Left lung (tissue), 10 donors: ENCODE results near the gene NRG3. TPM values are rescaled to one million over a fixed set of nuclear protein-coding genes. Genes with fewer than 3 reads are reported as not detected.

Experiments used
- ATAC-seq: fragments of 200-7000 bp; cut with Tn5 transposase; one replicate; pipeline ENCODE4 v1.9.1; 2020; ENCODE audit warnings: moderate library complexity
- DNase-seq, 4 donors: peaks; one replicate each; pipeline ENCODE4 v3.0.0-alpha.2; 2013 to 2020
- H3K27ac ChIP-seq, 2 donors: fragments of 200-600 bp; sonication (generic) in 1 of 2; one replicate each; pipeline versions ENCODE4 v1.5.0 to v1.8.0; 2020 to 2021
- H3K27me3 ChIP-seq, 2 donors: fragments of 200-600 bp; sonication (generic) in 1 of 2; one replicate each; pipeline versions ENCODE4 v1.5.0 to v1.8.0; 2020 to 2021
- H3K36me3 ChIP-seq, 2 donors: fragments of 200-600 bp; sonication (generic) in 1 of 2; one replicate each; pipeline versions ENCODE4 v1.5.0 to v1.8.0; 2020 to 2021
- H3K4me1 ChIP-seq, 2 donors: fragments of 200-600 bp; one replicate each; pipeline ENCODE4 v1.8.0; 2021
- H3K4me3 ChIP-seq, 2 donors: fragments of 200-600 bp; sonication (generic) in 1 of 2; one replicate each; pipeline versions ENCODE4 v1.5.0 to v1.8.0; 2020 to 2021; ENCODE audit warnings: mild to moderate bottlenecking in 1 of 2
- H3K9me3 ChIP-seq, 2 donors: fragments of 200-600 bp; sonication (generic) in 1 of 2; one replicate each; pipeline versions ENCODE4 v1.5.0 to v1.8.0; 2020 to 2021
- intact Hi-C, 2 donors: fragments of 100-400 bp; cut with DNase I; formaldehyde crosslinking; loops; one replicate each; pipeline versions ENCODE4 v1.11.2 to v1.14.2; 2022
- polyA plus RNA-seq, 6 donors: library from polyadenylated mRNA; unstranded; fragments of 120-200 nt; gene quantifications; one replicate each; pipeline ENCODE4 v1.2.1, GENCODE V29; 2013; ENCODE audit not compliant: insufficient read length in 6 of 6
- total RNA-seq, 2 donors: library from RNA; stranded (reverse); fragmentation: NEBNext Ultra II Directional; extraction: Animal tissue kit (Norgen Biotek cat#: 25700); gene quantifications; one replicate each; pipeline ENCODE4 v1.2.1, GENCODE V29; 2021
- TF ChIP-seq, protein P1 (sequence below), 2 donors: fragments of 200-600 bp; sonication (generic) in 1 of 2; IDR thresholded peaks; one replicate each; pipeline versions ENCODE4 v1.5.0 to v1.8.0; 2021; ENCODE audit warnings: antibody characterized with exemption in 2 of 2
- donor health status: DM: no; HTN: yes; CAD: no.
- donor health status: DM: no; HTN: no; CAD: no.

NRG3 gene
- total and polyA plus RNA-seq, 8 donors = 1.0 to 1.7 (median 1.1) TPM

DNA sequence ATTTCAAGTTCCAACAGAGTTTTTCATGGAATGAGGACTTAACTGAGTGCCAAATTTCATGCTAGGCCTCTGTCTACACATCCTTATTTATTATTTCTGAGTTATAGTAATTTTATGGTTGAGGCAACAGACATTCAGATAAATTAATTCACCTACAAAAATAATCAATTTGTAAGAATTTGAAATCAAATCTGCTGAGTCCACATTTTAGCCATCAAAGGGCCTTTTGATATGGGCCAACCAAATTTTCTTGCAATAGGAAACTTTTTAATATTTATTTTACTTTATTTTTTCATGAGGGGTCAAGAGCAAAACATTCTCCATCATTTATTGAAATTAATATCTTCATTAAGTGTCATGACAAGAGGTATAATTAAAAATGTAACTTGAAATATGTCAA is 875.5 kb downstream of the NRG3 start:
- Histone ChIP-seq H3K4me3 (no peak overlapping the region), H3K9me3 (no peaks in the 10 kb centered on the region), H3K4me1 (no peaks in the 10 kb centered on the region), H3K27me3 (no peaks in the 10 kb centered on the region), H3K27ac (no peak overlapping the region), H3K36me3 (no peaks in the 10 kb centered on the region)
- DNase-seq (no peak), ATAC-seq (no peak)
- TF ChIP-seq, protein P1, sequence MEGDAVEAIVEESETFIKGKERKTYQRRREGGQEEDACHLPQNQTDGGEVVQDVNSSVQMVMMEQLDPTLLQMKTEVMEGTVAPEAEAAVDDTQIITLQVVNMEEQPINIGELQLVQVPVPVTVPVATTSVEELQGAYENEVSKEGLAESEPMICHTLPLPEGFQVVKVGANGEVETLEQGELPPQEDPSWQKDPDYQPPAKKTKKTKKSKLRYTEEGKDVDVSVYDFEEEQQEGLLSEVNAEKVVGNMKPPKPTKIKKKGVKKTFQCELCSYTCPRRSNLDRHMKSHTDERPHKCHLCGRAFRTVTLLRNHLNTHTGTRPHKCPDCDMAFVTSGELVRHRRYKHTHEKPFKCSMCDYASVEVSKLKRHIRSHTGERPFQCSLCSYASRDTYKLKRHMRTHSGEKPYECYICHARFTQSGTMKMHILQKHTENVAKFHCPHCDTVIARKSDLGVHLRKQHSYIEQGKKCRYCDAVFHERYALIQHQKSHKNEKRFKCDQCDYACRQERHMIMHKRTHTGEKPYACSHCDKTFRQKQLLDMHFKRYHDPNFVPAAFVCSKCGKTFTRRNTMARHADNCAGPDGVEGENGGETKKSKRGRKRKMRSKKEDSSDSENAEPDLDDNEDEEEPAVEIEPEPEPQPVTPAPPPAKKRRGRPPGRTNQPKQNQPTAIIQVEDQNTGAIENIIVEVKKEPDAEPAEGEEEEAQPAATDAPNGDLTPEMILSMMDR (IDR thresholded peaks at IDR 0.05) = no peak
- intact Hi-C loops = no loop called here

DNA sequence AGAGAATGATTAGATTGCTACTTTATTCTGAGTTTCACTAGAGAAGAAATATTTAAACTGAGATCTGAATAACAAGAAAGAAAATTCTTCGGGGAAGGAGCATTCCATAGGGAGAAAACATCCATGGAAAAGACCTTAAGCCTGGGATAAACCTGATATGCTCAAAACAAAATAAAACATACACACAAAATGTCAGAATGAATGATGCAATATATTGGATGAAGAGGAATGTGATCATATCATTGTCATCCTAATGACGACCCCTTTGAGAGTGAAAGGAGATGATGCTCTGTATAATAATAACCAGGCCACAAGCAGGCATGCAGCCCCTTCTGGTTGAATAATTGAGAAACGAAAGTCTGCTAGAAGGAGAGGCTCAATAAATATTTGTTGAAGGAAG is 882.4 kb downstream of the NRG3 start:
- intact Hi-C loops = no loop called here

DNA sequence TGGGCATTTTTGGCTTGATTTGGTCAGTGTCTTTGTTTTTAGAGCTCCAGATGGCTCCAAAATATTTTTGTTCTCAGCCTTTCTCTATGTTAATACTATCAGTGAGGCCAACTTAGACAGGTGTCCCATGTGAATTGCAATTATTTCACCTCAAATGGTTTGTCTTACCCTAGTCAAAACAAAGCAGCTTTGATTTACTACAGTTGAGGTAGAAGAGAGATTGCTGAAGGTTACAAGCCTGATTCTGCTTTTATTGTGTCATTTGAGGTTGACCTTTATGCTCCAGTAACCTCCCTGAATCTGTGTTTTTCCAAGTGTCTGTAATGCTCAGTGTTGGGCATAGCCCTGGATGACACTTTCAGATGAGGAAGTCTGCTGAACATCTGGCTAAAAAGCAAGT is 882.9 kb downstream of the NRG3 start:
- TF ChIP-seq, protein P1 (IDR thresholded peaks at IDR 0.05) = no peak
- Histone ChIP-seq H3K36me3 (no peaks in the 10 kb centered on the region), H3K27me3 (no peaks in the 10 kb centered on the region), H3K4me3 (no peak overlapping the region), H3K27ac (no peak overlapping the region), H3K9me3 (no peaks in the 10 kb centered on the region), H3K4me1 (no peaks in the 10 kb centered on the region)
- ATAC-seq = no peak
- intact Hi-C loops = no loop called here
- no peak for DNase-seq

More for the DNA sequence above, 882.4 kb downstream of the NRG3 start:
- DNase-seq = no peak
- Histone ChIP-seq H3K36me3 (no peaks in the 10 kb centered on the region), H3K27me3 (no peaks in the 10 kb centered on the region), H3K9me3 (no peaks in the 10 kb centered on the region), H3K27ac (no peak overlapping the region), H3K4me3 (no peak overlapping the region), H3K4me1 (no peaks in the 10 kb centered on the region)
- TF ChIP-seq, protein P1 (IDR thresholded peaks at IDR 0.05) = no peak
- no peak for ATAC-seq

DNA sequence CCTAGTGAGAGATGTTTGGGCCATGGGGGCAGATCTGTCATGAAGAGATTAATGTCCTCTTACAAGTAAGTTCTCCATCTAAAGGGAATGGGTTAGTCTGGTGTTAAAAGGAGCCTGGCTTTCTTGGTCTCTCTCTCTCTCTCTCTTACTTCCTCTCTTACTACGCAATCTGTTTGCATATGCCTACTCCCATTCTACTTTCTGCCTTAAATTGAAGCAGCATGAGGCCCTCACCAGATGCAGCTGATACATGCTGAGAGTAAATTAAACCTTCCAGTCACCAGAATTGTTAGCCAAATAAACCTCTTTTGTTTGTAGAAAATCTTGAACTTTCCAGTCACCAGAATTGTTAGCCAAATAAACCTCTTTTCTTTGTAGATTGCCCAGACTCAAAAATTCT is 884.1 kb downstream of the NRG3 start:
- TF ChIP-seq, protein P1 (IDR thresholded peaks at IDR 0.05) = no peak
- no peak for ATAC-seq
- intact Hi-C loops = no loop called here
- no peaks in the 10 kb centered on the region for H3K27me3 ChIP-seq
- no peak overlapping the region for H3K27ac ChIP-seq
- H3K36me3 ChIP-seq = no peaks in the 10 kb centered on the region
- no peaks in the 10 kb centered on the region for H3K4me1 ChIP-seq
- no peak overlapping the region for H3K4me3 ChIP-seq
- H3K9me3 ChIP-seq = no peaks in the 10 kb centered on the region
- DNase-seq = no peak

DNA sequence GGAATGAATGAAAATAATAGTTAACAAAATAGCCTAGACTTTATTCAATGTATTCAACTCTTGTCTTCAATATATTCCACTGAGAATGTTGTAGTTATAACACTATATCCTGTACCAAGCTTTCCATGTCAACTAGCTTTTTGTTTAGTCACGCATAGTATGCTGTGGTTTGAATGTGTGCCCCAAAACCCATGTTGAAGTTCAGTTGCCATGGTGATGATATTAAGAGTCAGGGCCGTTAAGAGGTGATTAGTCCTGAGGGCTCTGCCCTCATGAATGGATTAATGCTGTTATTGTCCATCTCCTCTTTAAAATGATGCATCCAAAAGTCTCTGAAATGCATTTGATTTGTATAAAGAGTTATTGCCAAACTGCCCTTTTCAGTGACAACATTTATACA is 887.6 kb downstream of the NRG3 start:
- intact Hi-C loops = no loop called here
- no peak for DNase-seq
- no peaks in the 10 kb centered on the region for H3K9me3 ChIP-seq
- ATAC-seq = no peak
- no peak overlapping the region for H3K27ac ChIP-seq
- H3K4me1 ChIP-seq = no peaks in the 10 kb centered on the region
- no peaks in the 10 kb centered on the region for H3K27me3 ChIP-seq
- TF ChIP-seq, protein P1 (IDR thresholded peaks at IDR 0.05) = no peak
- no peak overlapping the region for H3K4me3 ChIP-seq
- H3K36me3 ChIP-seq = no peaks in the 10 kb centered on the region
